ENCODE measurements around the gene JAML. TPM values are rescaled to one million over a fixed set of nuclear protein-coding genes. Genes with fewer than 3 reads are reported as not detected.

The JAML gene
- total and polyA plus RNA-seq, 2 of the 13 experiments (the other 11 are each of a cell fraction or from before 2014, with no cell fraction given): 2.0 to 3.3 TPM

DNA sequence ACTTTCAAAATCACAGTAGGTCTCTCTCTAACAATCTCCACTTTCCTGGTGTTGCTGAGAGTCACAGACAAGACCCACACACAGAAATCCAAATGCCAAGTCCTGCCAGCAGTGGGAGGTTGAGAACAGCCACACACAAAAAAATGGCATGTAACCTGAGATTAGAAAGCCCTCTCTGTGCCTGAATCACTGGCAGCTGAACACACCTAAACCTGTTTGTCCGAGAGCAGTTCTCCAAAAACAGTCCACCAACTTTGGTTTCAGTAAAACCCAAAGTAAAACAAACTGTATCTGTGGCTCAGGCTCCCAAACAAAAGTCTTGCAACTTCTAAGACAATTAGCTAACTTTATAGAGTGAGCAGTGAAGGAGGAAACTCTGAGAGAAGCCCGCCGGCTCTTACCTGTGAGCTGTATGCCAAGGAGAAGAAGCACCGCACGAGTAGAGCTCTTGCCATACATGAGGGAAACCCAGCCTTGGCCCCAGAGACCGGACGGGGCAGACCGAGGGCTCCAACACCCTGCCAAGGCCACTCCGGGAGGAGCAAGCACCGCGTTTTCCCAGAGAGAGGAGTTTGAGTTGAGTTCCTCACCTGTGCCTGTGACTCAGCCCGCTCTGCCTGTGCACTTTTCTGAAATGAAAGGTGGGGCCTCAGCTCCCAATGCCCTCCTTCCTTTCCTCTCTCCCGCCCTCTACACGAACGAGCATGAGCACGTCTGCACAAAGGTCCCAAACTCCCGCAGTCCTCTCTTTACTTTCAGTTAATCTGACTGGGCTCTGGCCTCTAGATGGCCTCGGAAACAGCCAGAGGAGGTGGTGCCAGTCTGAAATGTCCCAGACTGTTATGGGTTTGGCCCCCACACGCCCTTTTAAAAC, 39.1 kb upstream of the JAML start, which contains the start of gene MPZL2 (continued):
- TF ChIP-seq, protein P1, sequence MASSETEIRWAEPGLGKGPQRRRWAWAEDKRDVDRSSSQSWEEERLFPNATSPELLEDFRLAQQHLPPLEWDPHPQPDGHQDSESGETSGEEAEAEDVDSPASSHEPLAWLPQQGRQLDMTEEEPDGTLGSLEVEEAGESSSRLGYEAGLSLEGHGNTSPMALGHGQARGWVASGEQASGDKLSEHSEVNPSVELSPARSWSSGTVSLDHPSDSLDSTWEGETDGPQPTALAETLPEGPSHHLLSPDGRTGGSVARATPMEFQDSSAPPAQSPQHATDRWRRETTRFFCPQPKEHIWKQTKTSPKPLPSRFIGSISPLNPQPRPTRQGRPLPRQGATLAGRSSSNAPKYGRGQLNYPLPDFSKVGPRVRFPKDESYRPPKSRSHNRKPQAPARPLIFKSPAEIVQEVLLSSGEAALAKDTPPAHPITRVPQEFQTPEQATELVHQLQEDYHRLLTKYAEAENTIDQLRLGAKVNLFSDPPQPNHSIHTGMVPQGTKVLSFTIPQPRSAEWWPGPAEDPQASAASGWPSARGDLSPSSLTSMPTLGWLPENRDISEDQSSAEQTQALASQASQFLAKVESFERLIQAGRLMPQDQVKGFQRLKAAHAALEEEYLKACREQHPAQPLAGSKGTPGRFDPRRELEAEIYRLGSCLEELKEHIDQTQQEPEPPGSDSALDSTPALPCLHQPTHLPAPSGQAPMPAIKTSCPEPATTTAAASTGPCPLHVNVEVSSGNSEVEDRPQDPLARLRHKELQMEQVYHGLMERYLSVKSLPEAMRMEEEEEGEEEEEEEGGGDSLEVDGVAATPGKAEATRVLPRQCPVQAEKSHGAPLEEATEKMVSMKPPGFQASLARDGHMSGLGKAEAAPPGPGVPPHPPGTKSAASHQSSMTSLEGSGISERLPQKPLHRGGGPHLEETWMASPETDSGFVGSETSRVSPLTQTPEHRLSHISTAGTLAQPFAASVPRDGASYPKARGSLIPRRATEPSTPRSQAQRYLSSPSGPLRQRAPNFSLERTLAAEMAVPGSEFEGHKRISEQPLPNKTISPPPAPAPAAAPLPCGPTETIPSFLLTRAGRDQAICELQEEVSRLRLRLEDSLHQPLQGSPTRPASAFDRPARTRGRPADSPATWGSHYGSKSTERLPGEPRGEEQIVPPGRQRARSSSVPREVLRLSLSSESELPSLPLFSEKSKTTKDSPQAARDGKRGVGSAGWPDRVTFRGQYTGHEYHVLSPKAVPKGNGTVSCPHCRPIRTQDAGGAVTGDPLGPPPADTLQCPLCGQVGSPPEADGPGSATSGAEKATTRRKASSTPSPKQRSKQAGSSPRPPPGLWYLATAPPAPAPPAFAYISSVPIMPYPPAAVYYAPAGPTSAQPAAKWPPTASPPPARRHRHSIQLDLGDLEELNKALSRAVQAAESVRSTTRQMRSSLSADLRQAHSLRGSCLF (CRISPR knock-in tag; IDR thresholded peaks at IDR 0.05; ENCODE audit: borderline replicate concordance): no peak
- no peak for TF ChIP-seq ISL2 (CRISPR knock-in tag; IDR thresholded peaks at IDR 0.05)
- no peak for TF ChIP-seq ZSCAN20 (CRISPR knock-in tag; IDR thresholded peaks at IDR 0.05; ENCODE audit: borderline replicate concordance)
- TF ChIP-seq SYNCRIP (IDR thresholded peaks at IDR 0.05; ENCODE audit: insufficient read depth, low read depth, low read length): no peak
- TF ChIP-seq MIXL1 (CRISPR knock-in tag; IDR thresholded peaks at IDR 0.05): 0 out of 2 replicates have a peak, but pooled peaks have one; percentile 38
- TF ChIP-seq JUNB (CRISPR knock-in tag; IDR thresholded peaks at IDR 0.05; ENCODE audit: borderline replicate concordance): no peak
- no peak for TF ChIP-seq MEIS2 (CRISPR knock-in tag; IDR thresholded peaks at IDR 0.05)
- no peak for TF ChIP-seq ZNF20 (CRISPR knock-in tag; IDR thresholded peaks at IDR 0.05)
- TF ChIP-seq PITX1 (CRISPR knock-in tag; IDR thresholded peaks at IDR 0.05): peak; percentile 36; the same call in 1 of the 2 replicates
- no peak for TF ChIP-seq ZBTB26 (CRISPR knock-in tag; IDR thresholded peaks at IDR 0.05; ENCODE audit: borderline replicate concordance)
- TF ChIP-seq TAF1 (CRISPR knock-in tag; IDR thresholded peaks at IDR 0.05): peak; percentile 60; the same call in 1 of the 2 replicates
- TF ChIP-seq NKX3-1 (CRISPR knock-in tag; IDR thresholded peaks at IDR 0.05): no peak
- TF ChIP-seq NFIC (IDR thresholded peaks at IDR 0.05; ENCODE audit: low read length): no peak
- TF ChIP-seq PRMT3 (CRISPR knock-in tag; IDR thresholded peaks at IDR 0.05; ENCODE audit: borderline replicate concordance, low read depth): no peak
- no peak for TF ChIP-seq SRF (IDR thresholded peaks at IDR 0.05; ENCODE audit: low read depth, low read length)
- no peak for TF ChIP-seq ZNF556 (CRISPR knock-in tag; IDR thresholded peaks at IDR 0.05; ENCODE audit: borderline replicate concordance)
- 0 out of 2 replicates have a peak, but pooled peaks have one; percentile 22 for TF ChIP-seq ZNF710 (CRISPR knock-in tag; IDR thresholded peaks at IDR 0.05; ENCODE audit: borderline replicate concordance)
- peak; percentile 11; the same call in 1 of the 2 replicates for TF ChIP-seq ZNF770 (CRISPR knock-in tag; IDR thresholded peaks at IDR 0.05)
- peak; percentile 24; the same call in 1 of the 2 replicates for TF ChIP-seq ZMYM4 (CRISPR knock-in tag; IDR thresholded peaks at IDR 0.05)
